Gastrocnemius medialis (tissue), 4 donors: Measurements from ENCODE around the gene LRCH1. TPM values are rescaled to one million over a fixed set of nuclear protein-coding genes. Genes with fewer than 3 reads are reported as not detected.

Experiments
- ATAC-seq, 2 donors: fragments of 150-250 bp; one replicate each; pipeline ENCODE4 v1.9.1; 2016
- DNase-seq, 2 donors: peaks; one replicate each; pipeline ENCODE4 v3.0.0-alpha.2; 2019
- H3K27ac ChIP-seq, 4 donors: fragments of 200-600 bp; sonication (generic); 1 replicate in 1 of 4; 2 replicates in 3 of 4; pipeline ENCODE4 v1.5.1; 2016 to 2018; ENCODE audit warnings: mild to moderate bottlenecking in 2 of 4, moderate library complexity in 1 of 4
- H3K27me3 ChIP-seq, 3 donors: fragments of 200-600 bp; sonication (generic) in 2 of 3; 1 replicate in 1 of 3; 2 replicates in 2 of 3; pipeline versions ENCODE4 v1.5.1 to v1.6.0; 2016 to 2019; ENCODE audit warnings: mild to moderate bottlenecking in 1 of 3, moderate library complexity in 1 of 3
- H3K36me3 ChIP-seq, 2 donors: fragments of 200-600 bp; sonication (generic) in 1 of 2; one replicate each; pipeline ENCODE4 v1.5.1; 2017 to 2018
- H3K4me1 ChIP-seq, 2 donors: fragments of 200-600 bp; sonication (generic) in 1 of 2; one replicate each; pipeline ENCODE4 v1.5.1; 2016 to 2017; ENCODE audit warnings: mild to moderate bottlenecking in 2 of 2
- H3K4me3 ChIP-seq, 4 donors: fragments of 200-600 bp; sonication (generic) in 3 of 4; 1 replicate in 1 of 4; 2 replicates in 3 of 4; pipeline ENCODE4 v1.5.1; 2016 to 2019; ENCODE audit warnings: mild to moderate bottlenecking in 2 of 4
- H3K9me3 ChIP-seq, 3 donors: fragments of 200-600 bp; sonication (generic) in 2 of 3; 1 replicate in 1 of 3; 2 replicates in 2 of 3; pipeline ENCODE4 v1.5.1; 2016 to 2019
- CTCF ChIP-seq, 5 experiments: fragments of 450-650 bp in 3 of 5; fragments of 200-600 bp in 2 of 5; sonication (generic) in 2 of 5; IDR thresholded peaks in 4 of 5; conservative IDR thresholded peaks in 1 of 5; 1 replicate in 4 of 5; 2 replicates in 1 of 5; pipeline ENCODE4 v1.5.1; 2016 to 2019; ENCODE audit warnings: antibody characterized with exemption in 5 of 5, mild to moderate bottlenecking in 3 of 5, moderate library complexity in 3 of 5
- POLR2A ChIP-seq, 2 donors: fragments of 450-650 bp; IDR thresholded peaks; one replicate each; pipeline ENCODE4 v1.6.1; 2017; ENCODE audit warnings: antibody characterized with exemption in 2 of 2, mild to moderate bottlenecking in 2 of 2, moderate library complexity in 2 of 2
- in situ Hi-C, 4 donors: fragments of 200-750 bp; cut with MboI; loops; one replicate each; pipeline versions ENCODE4 v1.15.0 to v1.8.0; 2017; ENCODE audit warnings: low sequenced_read_pairs in 4 of 4
- intact Hi-C: fragments of 100-400 bp; cut with DNase I; formaldehyde crosslinking; loops from one replicate; pipeline ENCODE4 v1.15.1; 2023; ENCODE audit warnings: low total_unique reads
- total RNA-seq, 4 donors: library from RNA; depleted of rRNA; stranded (reverse); fragments of >200 nt; gene quantifications; one replicate each; pipeline versions ENCODE4 v1.1.0 to v1.2.3, GENCODE V29; 2016

LRCH1 gene
- total RNA-seq, 4 donors from 2014 or later, result 3.4 to 5.0 (median 3.9) TPM

- no peak overlapping the region for H3K27ac ChIP-seq
- DNase-seq (no peak), ATAC-seq (no peak)
- in situ Hi-C loops, result no loop called here
- H3K4me3 ChIP-seq, result no peak overlapping the region
- H3K36me3 ChIP-seq, result no peaks in the 10 kb centered on the region
- no peaks in the 10 kb centered on the region for H3K27me3 ChIP-seq
- intact Hi-C loops, result no loop called here
- H3K9me3 ChIP-seq, result no peaks in the 10 kb centered on the region
- H3K4me1 ChIP-seq, result no peaks in the 10 kb centered on the region
- no peak for TF ChIP-seq POLR2A (IDR thresholded peaks at IDR 0.05)
- no peak for TF ChIP-seq CTCF (IDR thresholded peaks at IDR 0.05 in 4 of 5, conservative IDR thresholded peaks at IDR 0.05 in 1 of 5)
Measured at GRCh38 chr13:46536341-46536740, 16.6 kb upstream of the LRCH1 start.

GRCh38 chr13:46539231-46539630, 13.7 kb upstream of the LRCH1 start:
- H3K27me3 ChIP-seq, result no peaks in the 10 kb centered on the region
- H3K4me1 ChIP-seq, result no peaks in the 10 kb centered on the region
- no peak for TF ChIP-seq POLR2A (IDR thresholded peaks at IDR 0.05)
- no peak for TF ChIP-seq CTCF (IDR thresholded peaks at IDR 0.05 in 4 of 5, conservative IDR thresholded peaks at IDR 0.05 in 1 of 5)
- ATAC-seq (no peak), DNase-seq (no peak)
- no peak overlapping the region for H3K27ac ChIP-seq
- no peaks in the 10 kb centered on the region for H3K9me3 ChIP-seq
- no peaks in the 10 kb centered on the region for H3K36me3 ChIP-seq
- in situ Hi-C loops, result no loop called here
- intact Hi-C loops, result no loop called here
- H3K4me3 ChIP-seq, result no peak overlapping the region

GRCh38 chr13:46541210-46541609, 11.8 kb upstream of the LRCH1 start:
- intact Hi-C loops (no loop called here), in situ Hi-C loops (loop anchor here in 1 of 4 donors (10.0 kb wide), 1 partner anchor 184 kb away; no protein-coding TSS in a partner anchor)
- TF ChIP-seq CTCF (IDR thresholded peaks at IDR 0.05 in 4 of 5, conservative IDR thresholded peaks at IDR 0.05 in 1 of 5) (no peak), POLR2A (IDR thresholded peaks at IDR 0.05) (no peak)
- H3K4me1 ChIP-seq, result no peaks in the 10 kb centered on the region
- DNase-seq (no peak), ATAC-seq (no peak)
- no peaks in the 10 kb centered on the region for H3K9me3 ChIP-seq
- no peaks in the 10 kb centered on the region for H3K27me3 ChIP-seq
- no peaks in the 10 kb centered on the region for H3K36me3 ChIP-seq
- H3K4me3 ChIP-seq, result no peak overlapping the region
- no peak overlapping the region for H3K27ac ChIP-seq

GRCh38 chr13:46542833-46543232, 10.1 kb upstream of the LRCH1 start:
- ATAC-seq, result no peak

More at GRCh38 chr13:46542833-46543232, 10.1 kb upstream of the LRCH1 start:
- Histone ChIP-seq H3K4me1 (no peaks in the 10 kb centered on the region), H3K9me3 (no peaks in the 10 kb centered on the region), H3K4me3 (no peak overlapping the region), H3K27me3 (no peaks in the 10 kb centered on the region), H3K36me3 (no peaks in the 10 kb centered on the region), H3K27ac (no peak overlapping the region)
- no peak for DNase-seq
- TF ChIP-seq POLR2A (IDR thresholded peaks at IDR 0.05) (no peak), CTCF (IDR thresholded peaks at IDR 0.05 in 4 of 5, conservative IDR thresholded peaks at IDR 0.05 in 1 of 5) (no peak)
- intact Hi-C loops (no loop called here), in situ Hi-C loops (loop anchor here in 1 of 4 donors (10.0 kb wide), 1 partner anchor 182 kb away; no protein-coding TSS in a partner anchor)
